ENCODE results near the gene PAX5.

- TF ChIP-seq POLR2A (IDR thresholded peaks at IDR 0.05) (no peak), CTCF (IDR thresholded peaks at IDR 0.05) (no peak), POLR2AphosphoS5 (IDR thresholded peaks at IDR 0.05; ENCODE audit: insufficient read depth in 1 of 2, low read depth in 1 of 2) (no peak)
These were observed 139.3 kb downstream of the PAX5 start for GRCh38 chr9:36894695-36895310.
